ENCODE data around the gene DHRS13.
"Not testable (repeated sequence)": the region's sequence is repeated elsewhere in the genome, so short reads cannot be mapped to it uniquely, and the experiment has no call there.

The DHRS13 gene

GRCh38 chr17:28881533-28882056 is 21.3 kb downstream of the DHRS13 start:
- DNase-seq, result no peak

GRCh38 chr17:28880572-28880945 is 22.3 kb downstream of the DHRS13 start:
- DNase-seq, result no peak

- DNase-seq, result no peak
Measured at GRCh38 chr17:28879886-28880571, 22.9 kb downstream of the DHRS13 start.

DNA sequence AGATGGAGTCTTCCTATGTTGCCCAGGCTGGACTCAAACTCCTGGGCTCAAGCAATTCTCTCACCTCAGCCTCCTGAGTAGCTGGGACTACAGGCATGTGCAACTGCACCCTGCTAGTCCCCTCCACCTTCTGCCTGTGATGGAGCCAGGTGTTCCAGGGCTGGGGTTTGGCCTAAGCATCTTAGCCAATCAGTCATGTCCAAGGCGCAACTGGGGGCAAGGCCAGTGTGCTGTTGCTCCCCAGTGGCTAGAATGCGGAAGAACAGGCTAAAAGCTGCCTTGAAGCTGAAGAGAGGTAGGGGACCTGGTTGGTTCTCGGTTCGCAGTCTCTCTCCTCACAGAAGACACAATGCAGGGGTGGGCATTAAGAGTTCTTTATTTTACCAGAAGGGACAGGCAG is 23.9 kb downstream of the DHRS13 start:
- DNase-seq, result peak; percentile 31

GRCh38 chr17:28878158-28878910 is 24.5 kb downstream of the DHRS13 start:
- DNase-seq, result peak; percentile 24

GRCh38 chr17:28877150-28877711 is 25.6 kb downstream of the DHRS13 start:
- not testable (repeated sequence) for DNase-seq

DNA sequence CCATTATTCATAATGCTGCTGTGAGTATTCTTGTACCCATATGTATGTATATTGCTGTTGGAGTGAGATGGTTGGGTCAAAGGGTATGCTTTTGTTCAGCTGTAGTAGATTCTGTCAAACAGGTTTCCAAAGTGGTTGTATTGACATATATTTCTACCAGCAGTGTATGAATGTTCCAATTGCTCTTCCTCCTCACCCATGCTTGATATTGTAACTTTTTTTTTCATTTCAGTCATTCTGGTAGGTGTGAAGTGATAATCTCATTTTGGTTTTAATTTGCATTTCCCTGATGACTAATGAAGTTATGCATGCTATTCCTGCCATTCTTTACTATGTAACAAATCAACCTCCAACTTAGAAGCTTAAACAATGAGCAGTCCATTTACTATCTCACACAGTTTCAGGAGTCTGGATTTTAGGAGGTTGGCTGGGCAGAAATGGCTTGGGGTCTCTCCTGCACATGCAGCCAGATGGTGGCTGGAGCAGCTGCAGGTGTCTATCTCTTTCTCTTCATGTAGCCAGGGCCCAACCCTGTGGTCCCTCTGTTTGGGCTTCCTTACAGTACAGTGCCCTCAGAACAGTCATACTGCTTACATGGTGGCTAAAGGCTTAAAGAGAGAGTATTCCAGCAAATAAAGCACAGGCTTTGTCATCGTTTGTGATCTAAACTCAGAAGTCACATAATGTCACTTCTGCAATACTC is 26.9 kb downstream of the DHRS13 start:
- DNase-seq, result peak; percentile 49

DNA sequence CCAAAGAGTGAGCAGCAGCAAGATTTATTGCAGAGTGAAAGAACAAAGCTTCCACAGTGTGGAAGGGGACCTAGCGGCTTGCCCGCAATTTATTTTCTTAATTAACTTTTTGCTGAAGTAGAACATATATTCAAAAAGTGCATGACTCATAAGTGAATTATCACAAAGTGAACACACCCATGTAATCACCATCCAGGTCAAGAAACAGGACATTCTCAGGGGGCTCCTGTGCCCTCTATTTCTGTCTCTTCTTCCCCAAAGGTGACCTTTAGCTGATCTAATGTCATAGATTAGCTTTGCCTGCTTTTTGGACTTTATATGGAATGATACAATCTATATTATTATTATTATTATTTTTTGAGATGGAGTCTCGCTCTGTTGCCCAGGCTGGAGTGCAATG is 28.1 kb downstream of the DHRS13 start:
- DNase-seq, result no peak

DNA sequence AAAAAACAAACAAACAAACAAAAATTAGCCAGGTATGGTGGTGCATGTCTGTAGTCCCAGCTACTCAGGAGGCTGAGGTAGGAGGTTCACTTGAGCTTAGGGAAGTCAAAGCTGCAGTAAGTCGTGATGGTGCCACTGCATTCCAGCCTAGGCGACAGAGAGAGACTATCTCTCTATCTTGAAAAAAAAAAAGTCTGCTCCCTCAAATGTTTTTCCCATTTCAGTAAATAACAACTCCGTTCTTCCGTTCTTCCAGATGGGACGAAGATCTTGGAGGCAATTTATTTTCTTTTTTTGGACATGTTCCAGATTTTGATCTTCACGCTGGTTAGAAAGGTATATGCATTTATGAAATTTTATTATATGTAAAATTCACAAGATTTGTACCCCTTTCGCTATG is 29.0 kb downstream of the DHRS13 start:
- no peak for DNase-seq

GRCh38 chr17:28871056-28871579 is 31.8 kb downstream of the DHRS13 start:
- DNase-seq, result peak; percentile 82

- DNase-seq, result no peak
Measured at GRCh38 chr17:28867276-28867675, 35.6 kb downstream of the DHRS13 start.

DNA sequence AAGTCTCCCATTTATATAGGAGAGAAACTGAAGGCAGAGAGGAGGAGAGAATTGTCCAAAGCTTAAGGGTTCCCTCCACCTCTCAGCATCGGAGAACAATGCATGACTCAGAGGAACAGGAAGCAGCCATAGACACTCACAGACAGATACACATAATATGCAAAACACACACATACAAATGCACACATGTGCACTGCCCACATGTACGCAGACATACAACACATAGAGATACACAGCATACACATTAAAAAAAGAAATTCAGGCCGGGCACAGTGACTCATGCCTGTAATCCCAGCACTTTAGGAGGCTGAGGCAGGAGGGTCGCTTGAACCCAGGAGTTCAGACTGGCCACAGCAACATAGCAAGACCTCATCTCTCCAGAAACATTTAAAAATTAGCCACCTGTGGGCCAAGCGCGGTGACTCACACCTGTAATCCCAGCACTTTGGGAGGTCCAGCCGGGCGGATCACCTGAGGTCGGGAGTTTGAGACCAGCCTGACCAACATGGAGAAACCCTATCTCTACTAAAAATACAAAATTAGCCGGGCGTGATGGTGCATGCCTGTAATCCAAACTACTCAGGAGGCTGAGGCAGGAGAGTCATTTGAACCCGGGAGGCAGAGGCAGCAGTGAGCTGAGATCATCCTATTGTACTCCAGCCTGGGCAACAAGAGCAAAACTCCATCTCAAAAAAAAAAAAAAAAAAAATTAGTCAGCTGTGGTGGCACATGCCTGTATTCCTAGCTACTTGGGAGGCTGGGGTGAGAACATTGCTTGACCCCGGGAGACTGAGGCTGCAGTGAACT is 36.7 kb downstream of the DHRS13 start:
- peak; percentile 13 for DNase-seq

- DNase-seq, result no peak
Measured at GRCh38 chr17:28864991-28865849, 37.7 kb downstream of the DHRS13 start.

GRCh38 chr17:28863953-28864352 is 38.9 kb downstream of the DHRS13 start:
- no peak for DNase-seq

DNA sequence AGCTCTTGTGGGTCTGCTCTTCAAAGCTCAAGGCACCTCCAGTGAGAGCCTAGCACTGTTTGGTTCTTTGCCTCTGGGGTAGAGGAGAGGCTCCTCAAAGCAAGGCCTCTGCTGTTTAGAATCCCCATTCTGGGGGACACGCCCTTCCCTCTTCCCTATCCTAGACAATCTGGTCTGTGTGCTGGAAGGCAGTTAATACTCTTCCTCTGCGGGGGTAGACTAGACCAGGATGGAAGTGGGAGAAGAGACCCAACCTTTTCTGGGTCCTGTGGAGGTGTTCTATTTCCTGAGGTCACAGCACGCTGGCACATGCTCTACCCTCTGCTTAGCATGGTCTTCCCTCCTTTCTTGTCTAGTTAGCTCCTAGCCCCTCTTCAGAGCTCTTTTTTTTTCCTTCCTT is 40.3 kb downstream of the DHRS13 start:
- DNase-seq, result no peak

- DNase-seq, result no peak
Measured at GRCh38 chr17:28861393-28862203, 41.3 kb downstream of the DHRS13 start.

GRCh38 chr17:28860363-28860808 is 42.5 kb downstream of the DHRS13 start:
- no peak for DNase-seq

DNA sequence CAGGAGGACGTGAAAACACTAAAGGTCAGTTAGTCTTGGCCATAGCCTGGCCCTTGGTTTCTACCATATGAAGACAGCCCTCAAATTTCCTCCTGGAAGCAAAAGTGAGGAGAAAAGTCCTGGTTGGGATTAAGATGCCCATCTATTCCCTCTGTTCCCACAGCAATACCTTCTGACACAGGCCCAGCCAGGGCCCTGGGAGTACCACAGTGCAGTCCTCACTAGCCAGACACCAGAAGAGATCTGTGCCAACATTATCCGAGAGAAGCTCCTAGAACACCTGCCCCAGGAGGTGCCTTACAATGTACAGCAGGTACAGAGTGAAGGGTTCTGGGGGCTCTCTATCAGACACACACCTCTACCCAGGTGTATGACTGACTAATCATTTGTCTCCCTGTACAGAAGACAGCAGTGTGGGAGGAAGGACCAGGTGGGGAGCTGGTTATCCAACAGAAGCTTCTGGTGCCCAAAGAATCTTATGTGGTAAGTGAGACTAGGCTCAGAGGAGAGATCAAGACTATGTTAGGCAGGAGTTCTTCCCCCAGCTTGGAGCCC is 44.0 kb downstream of the DHRS13 start:
- no peak for DNase-seq

GRCh38 chr17:28857905-28858800 is 44.7 kb downstream of the DHRS13 start:
- no peak for DNase-seq

All from activated CD4-positive, alpha-beta T cell treated with anti-CD3 and anti-CD28 coated beads, Interleukin-10, Interleukin-2, amounts not matched to agents 100 ng/mL and 50 ng/mL, durations not matched to agents 16 hours and 8 hours (primary cell).